CD4-positive, alpha-beta T cell (primary cell): Measurements from ENCODE around the gene TFAP2C. TPM values are rescaled to one million over a fixed set of nuclear protein-coding genes. Genes with fewer than 3 reads are reported as not detected.

ENCODE experiments used
- ATAC-seq: fragments of 200-7000 bp; cut with Tn5 transposase; one replicate; pipeline ENCODE4 v1.10.0; 2022; ENCODE audit warnings: mild to moderate bottlenecking; ENCODE audit not compliant: poor library complexity
- CTCF ChIA-PET: fragments of 350-600 bp; sonication (Branson Sonifier 250); formaldehyde crosslinking; loops from one replicate; lab custom pipeline; 2021; ENCODE audit warnings: antibody characterized with exemption, inconsistent platforms; lab: Charles Lee
- POLR2A ChIA-PET: fragments of 350-600 bp; sonication (Branson Sonifier 250); formaldehyde crosslinking; loops from one replicate; lab custom pipeline; 2021; ENCODE audit warnings: antibody characterized with exemption, inconsistent platforms; lab: Charles Lee
- DNase-seq, 14 experiments: peaks; one replicate each; pipeline ENCODE4 v3.0.0-alpha.2; 2013 to 2020; ENCODE audit warnings: mixed read lengths in 2 of 14
- H3K27ac ChIP-seq, 2 donors: one replicate each; pipeline versions ENCODE4 v1.5.1 to v1.7.0; 2013; ENCODE audit warnings: low read length in 2 of 2, low read depth in 1 of 2, mild to moderate bottlenecking in 1 of 2
- H3K27me3 ChIP-seq, 2 experiments: 1 replicate in 1 of 2; 2 replicates in 1 of 2; pipeline versions ENCODE4 v1.6.1 to v1.7.0; 2013; ENCODE audit warnings: low read length in 2 of 2, control low read depth in 1 of 2, mild to moderate bottlenecking in 1 of 2, moderate library complexity in 1 of 2; ENCODE audit not compliant: insufficient read depth in 2 of 2, control insufficient read depth in 1 of 2
- H3K36me3 ChIP-seq: one replicate; pipeline ENCODE4 v1.6.1; 2013; ENCODE audit warnings: low read length, control low read depth; ENCODE audit not compliant: insufficient read depth
- H3K4me1 ChIP-seq: one replicate; pipeline ENCODE4 v1.6.1; 2013; ENCODE audit warnings: low read length, control low read depth; ENCODE audit not compliant: insufficient read depth
- H3K4me3 ChIP-seq: one replicate; pipeline ENCODE4 v1.5.1; 2013; ENCODE audit warnings: mild to moderate bottlenecking, low read length, moderate library complexity
- H3K9me3 ChIP-seq, 2 experiments: 1 replicate in 1 of 2; 2 replicates in 1 of 2; pipeline versions ENCODE4 v1.6.1 to v1.7.0; 2013; ENCODE audit warnings: low read length in 2 of 2, mild to moderate bottlenecking in 2 of 2, control low read depth in 1 of 2, moderate library complexity in 1 of 2; ENCODE audit not compliant: control insufficient read depth in 1 of 2, insufficient read depth in 1 of 2
- H3K27ac Mint-ChIP-seq: one replicate; pipeline ENCODE4 v1.8.0; 2020; ENCODE audit warnings: mixed read lengths
- H3K27me3 Mint-ChIP-seq: one replicate; pipeline ENCODE4 v1.8.0; 2021; ENCODE audit warnings: mixed read lengths
- H3K36me3 Mint-ChIP-seq: one replicate; pipeline ENCODE4 v1.8.0; 2021; ENCODE audit warnings: low read depth, mixed read lengths
- H3K4me1 Mint-ChIP-seq: one replicate; pipeline ENCODE4 v1.8.0; 2021; ENCODE audit warnings: low read depth, mixed read lengths
- H3K4me3 Mint-ChIP-seq: one replicate; pipeline ENCODE4 v1.8.0; 2020; ENCODE audit warnings: mild to moderate bottlenecking, mixed read lengths
- H3K9me3 Mint-ChIP-seq: one replicate; pipeline ENCODE4 v1.8.0; 2020; ENCODE audit warnings: mixed read lengths
- intact Hi-C, 2 experiments: fragments of 100-400 bp; cut with DNase I in 1 of 2; cut with micrococcal nuclease in 1 of 2; formaldehyde crosslinking; loops; one replicate each; pipeline versions ENCODE4 v1.15.1 to v1.9.0; 2023 to 2025; cut with DNase I, micrococcal nuclease
- total RNA-seq, 174 experiments: library from RNA in 2 of 174; stranded (reverse) in 2 of 174; gene quantifications; one replicate each; pipeline ENCODE4 v1.2.3 and lab custom pipeline; 2021 to 2026
- TF ChIP-seq, protein P1 (sequence below): fragments of 200-600 bp; IDR thresholded peaks from one replicate; pipeline ENCODE4 v1.8.0; 2022; ENCODE audit warnings: antibody characterized with exemption, mild to moderate bottlenecking

The TFAP2C gene
- total RNA-seq, 2 experiments from 2014 or later: not detected

DNA sequence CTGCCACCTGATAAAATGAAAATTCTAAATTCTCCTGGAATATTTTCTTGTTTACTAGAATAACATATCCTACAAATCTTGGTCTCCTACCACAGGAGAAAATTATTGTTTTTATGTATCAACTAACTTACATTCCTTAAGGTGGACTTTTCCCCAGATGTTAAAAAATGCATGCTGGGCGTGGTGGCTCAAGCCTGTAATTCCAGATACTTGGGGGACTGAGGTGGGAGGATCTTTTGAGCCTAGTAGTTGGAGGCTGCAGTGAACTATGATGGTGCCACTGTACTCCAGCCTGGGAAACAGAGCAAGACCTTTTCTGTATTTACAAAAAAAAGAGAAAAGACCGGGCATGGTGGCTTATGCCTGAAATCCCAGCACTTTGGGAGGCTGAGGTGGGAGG is 27.9 kb upstream of the TFAP2C start:
- Mint-ChIP-seq H3K27ac (no peak overlapping the region), H3K9me3 (no peaks in the 10 kb centered on the region), H3K4me1 (no peaks in the 10 kb centered on the region), H3K27me3 (no peaks in the 10 kb centered on the region), H3K36me3 (no peaks in the 10 kb centered on the region), H3K4me3 (no peak overlapping the region)
- CTCF ChIA-PET: no interaction called here
- intact Hi-C loops: no loop called here
- Histone ChIP-seq H3K27me3 (no peaks in the 10 kb centered on the region), H3K9me3 (no peaks in the 10 kb centered on the region), H3K36me3 (no peaks in the 10 kb centered on the region), H3K4me3 (no peak overlapping the region), H3K4me1 (no peaks in the 10 kb centered on the region), H3K27ac (no peak overlapping the region)
- TF ChIP-seq, protein P1, sequence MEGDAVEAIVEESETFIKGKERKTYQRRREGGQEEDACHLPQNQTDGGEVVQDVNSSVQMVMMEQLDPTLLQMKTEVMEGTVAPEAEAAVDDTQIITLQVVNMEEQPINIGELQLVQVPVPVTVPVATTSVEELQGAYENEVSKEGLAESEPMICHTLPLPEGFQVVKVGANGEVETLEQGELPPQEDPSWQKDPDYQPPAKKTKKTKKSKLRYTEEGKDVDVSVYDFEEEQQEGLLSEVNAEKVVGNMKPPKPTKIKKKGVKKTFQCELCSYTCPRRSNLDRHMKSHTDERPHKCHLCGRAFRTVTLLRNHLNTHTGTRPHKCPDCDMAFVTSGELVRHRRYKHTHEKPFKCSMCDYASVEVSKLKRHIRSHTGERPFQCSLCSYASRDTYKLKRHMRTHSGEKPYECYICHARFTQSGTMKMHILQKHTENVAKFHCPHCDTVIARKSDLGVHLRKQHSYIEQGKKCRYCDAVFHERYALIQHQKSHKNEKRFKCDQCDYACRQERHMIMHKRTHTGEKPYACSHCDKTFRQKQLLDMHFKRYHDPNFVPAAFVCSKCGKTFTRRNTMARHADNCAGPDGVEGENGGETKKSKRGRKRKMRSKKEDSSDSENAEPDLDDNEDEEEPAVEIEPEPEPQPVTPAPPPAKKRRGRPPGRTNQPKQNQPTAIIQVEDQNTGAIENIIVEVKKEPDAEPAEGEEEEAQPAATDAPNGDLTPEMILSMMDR: no peak
- DNase-seq (no peak), ATAC-seq (no peak)
- POLR2A ChIA-PET: interaction anchor here (0.6 kb wide), 1 partner anchor 18 kb away, joined by 3 read pairs; no protein-coding TSS in a partner anchor

DNA sequence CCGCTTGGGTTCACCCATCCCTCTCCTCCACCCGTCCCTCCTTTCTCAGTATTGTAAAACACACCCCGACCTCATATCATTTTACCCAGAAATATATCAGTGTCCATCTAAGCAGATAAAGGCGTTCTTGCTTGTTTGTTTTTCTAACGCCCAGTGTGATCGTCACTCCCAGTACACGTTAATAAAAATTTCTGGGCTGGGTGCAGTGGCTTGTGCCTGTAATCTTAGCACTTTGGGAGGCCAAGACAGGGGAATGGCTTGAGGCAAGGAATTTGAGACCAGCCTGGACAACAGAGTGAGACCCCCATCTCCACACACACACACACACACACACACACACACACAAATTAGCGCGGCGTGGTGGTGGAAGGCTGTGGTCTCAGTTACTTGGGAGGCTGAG is 24.4 kb upstream of the TFAP2C start:
- no peaks in the 10 kb centered on the region for H3K9me3 Mint-ChIP-seq
- no peaks in the 10 kb centered on the region for H3K36me3 Mint-ChIP-seq
- H3K27ac Mint-ChIP-seq: no peak overlapping the region
- TF ChIP-seq, protein P1: no peak
- H3K27me3 ChIP-seq: no peaks in the 10 kb centered on the region
- no peaks in the 10 kb centered on the region for H3K27me3 Mint-ChIP-seq
- H3K4me3 ChIP-seq: no peak overlapping the region
- no peaks in the 10 kb centered on the region for H3K9me3 ChIP-seq
- no peak overlapping the region for H3K27ac ChIP-seq
- H3K4me1 Mint-ChIP-seq: no peaks in the 10 kb centered on the region
- intact Hi-C loops: no loop called here
- no peaks in the 10 kb centered on the region for H3K4me1 ChIP-seq
- no peak for ATAC-seq
- H3K4me3 Mint-ChIP-seq: no peak overlapping the region
- CTCF ChIA-PET: no interaction called here
- no peak for DNase-seq
- no peaks in the 10 kb centered on the region for H3K36me3 ChIP-seq
- POLR2A ChIA-PET: no interaction called here

DNA sequence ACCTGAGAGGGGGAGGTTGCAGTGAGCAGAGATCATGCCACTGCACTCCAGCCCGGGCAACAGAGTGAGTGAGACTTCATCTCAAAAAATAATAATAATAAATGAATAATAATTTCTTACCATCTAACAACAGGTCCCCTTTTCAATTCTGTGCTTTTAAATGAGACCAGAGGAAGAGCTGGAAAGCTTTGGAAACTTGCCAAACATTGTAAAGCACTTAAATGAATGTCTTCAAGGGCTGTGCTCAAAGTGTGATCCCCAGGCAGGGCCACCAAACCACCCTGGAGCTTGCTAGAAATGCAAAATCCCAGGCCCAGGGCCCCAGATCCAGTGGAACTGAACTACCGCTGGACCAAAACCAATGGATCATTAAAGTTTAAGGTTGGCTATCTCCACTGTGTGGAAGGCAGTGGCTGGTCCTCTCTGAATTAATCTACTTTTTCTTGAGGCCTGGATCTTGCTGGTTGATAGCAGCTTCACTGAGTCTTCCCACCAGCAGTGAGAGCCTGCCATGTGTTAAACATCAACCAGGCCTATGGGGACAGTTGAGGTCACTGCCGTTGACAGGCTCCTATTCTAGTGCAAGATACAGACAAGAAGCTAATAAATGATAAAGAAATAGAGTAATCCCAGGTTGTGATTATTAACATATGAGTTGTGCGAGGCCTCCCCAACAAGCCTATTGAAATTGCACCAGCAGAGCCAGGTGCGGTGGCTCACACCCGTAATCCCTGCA is 23.7 kb upstream of the TFAP2C start:
- Mint-ChIP-seq H3K4me3 (no peak overlapping the region), H3K4me1 (no peaks in the 10 kb centered on the region), H3K36me3 (no peaks in the 10 kb centered on the region), H3K27ac (no peak overlapping the region), H3K9me3 (no peaks in the 10 kb centered on the region), H3K27me3 (no peaks in the 10 kb centered on the region)
- Histone ChIP-seq H3K4me3 (no peak overlapping the region), H3K4me1 (no peaks in the 10 kb centered on the region), H3K27ac (no peak overlapping the region), H3K27me3 (no peaks in the 10 kb centered on the region), H3K9me3 (no peaks in the 10 kb centered on the region), H3K36me3 (no peaks in the 10 kb centered on the region)
- no peak for ATAC-seq
- ChIA-PET POLR2A (no interaction called here), CTCF (no interaction called here)
- no peak for DNase-seq
- intact Hi-C loops: no loop called here
- TF ChIP-seq, protein P1: no peak
